Measurements from ENCODE around the gene PCOLCE2. TPM values are rescaled to one million over a fixed set of nuclear protein-coding genes. Genes with fewer than 3 reads are reported as not detected.

PCOLCE2 gene
- total RNA-seq, 4 donors from 2014 or later, result 127 to 393 (median 245) TPM

- TF ChIP-seq, protein P1, sequence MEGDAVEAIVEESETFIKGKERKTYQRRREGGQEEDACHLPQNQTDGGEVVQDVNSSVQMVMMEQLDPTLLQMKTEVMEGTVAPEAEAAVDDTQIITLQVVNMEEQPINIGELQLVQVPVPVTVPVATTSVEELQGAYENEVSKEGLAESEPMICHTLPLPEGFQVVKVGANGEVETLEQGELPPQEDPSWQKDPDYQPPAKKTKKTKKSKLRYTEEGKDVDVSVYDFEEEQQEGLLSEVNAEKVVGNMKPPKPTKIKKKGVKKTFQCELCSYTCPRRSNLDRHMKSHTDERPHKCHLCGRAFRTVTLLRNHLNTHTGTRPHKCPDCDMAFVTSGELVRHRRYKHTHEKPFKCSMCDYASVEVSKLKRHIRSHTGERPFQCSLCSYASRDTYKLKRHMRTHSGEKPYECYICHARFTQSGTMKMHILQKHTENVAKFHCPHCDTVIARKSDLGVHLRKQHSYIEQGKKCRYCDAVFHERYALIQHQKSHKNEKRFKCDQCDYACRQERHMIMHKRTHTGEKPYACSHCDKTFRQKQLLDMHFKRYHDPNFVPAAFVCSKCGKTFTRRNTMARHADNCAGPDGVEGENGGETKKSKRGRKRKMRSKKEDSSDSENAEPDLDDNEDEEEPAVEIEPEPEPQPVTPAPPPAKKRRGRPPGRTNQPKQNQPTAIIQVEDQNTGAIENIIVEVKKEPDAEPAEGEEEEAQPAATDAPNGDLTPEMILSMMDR (IDR thresholded peaks at IDR 0.05; ENCODE audit: low read depth), result no peak
Observed at GRCh38 chr3:142779591-142779990, 109.3 kb downstream of the PCOLCE2 start.

- TF ChIP-seq, protein P1 (IDR thresholded peaks at IDR 0.05; ENCODE audit: low read depth), result no peak
Observed at GRCh38 chr3:142778541-142778940, 110.3 kb downstream of the PCOLCE2 start.

GRCh38 chr3:142777927-142778326 is 111.0 kb downstream of the PCOLCE2 start:
- TF ChIP-seq, protein P1 (IDR thresholded peaks at IDR 0.05; ENCODE audit: low read depth), result no peak

DNA sequence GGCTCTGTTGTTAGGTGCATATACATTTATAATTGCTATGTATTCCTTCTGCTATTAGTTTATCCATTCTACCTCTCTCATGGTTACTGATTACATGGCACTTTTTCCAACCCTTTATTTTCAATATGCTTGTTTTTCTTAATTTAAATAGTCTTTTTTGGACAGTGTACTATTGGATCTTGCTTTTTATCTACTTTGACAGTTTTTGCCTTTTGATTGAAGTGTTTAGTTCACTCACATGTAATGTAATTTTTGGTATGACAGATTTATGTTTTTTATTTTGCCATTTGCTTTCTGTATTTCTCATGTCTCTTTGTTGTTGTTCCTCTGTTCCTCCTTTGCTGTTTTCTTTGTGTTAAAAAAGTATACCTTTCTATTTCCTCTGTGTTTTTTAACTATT is 120.5 kb downstream of the PCOLCE2 start:
- TF ChIP-seq, protein P1 (IDR thresholded peaks at IDR 0.05; ENCODE audit: low read depth), result no peak

Small RNA genes lying within 50 kb of the gene (small RNA-seq; reads per million reads assigned to genes)
- gene RNU7-47P, result not detected

Other genes with a start within 250 kb of the PCOLCE2 start
- 10 to 100 TPM in 3 of 4 donors, 1 to 10 TPM in 1; 8.3 to 16.5 (median 13.3) TPM for gene TRPC1, start 165.0 kb downstream of the PCOLCE2 start, total RNA-seq
- gene PAQR9, start 74.6 kb upstream of the PCOLCE2 start, total RNA-seq, result not detected
- gene U2SURP, start 112.5 kb upstream of the PCOLCE2 start, total RNA-seq, result 100 to 1,000 TPM in 1 of 4 donors, 10 to 100 TPM in 3; 89.5 to 150 (median 92.2) TPM
- gene CHST2, start 230.7 kb upstream of the PCOLCE2 start, total RNA-seq, result 10 to 100 TPM in 2 of 4 donors, 1 to 10 TPM in 2; 3.5 to 12.9 (median 8.1) TPM